Measurements from ENCODE around the gene PRIMPOL.
"Not testable (repeated sequence)": the region's sequence is repeated elsewhere in the genome, so short reads cannot be mapped to it uniquely, and the experiment has no call there.

PRIMPOL gene

GRCh38 chr4:184624972-184625554 is 24.5 kb upstream of the PRIMPOL start:
- peak overlapping the region; percentile 75 for H3K27ac Mint-ChIP-seq
- peaks cover 30% of the 10 kb centered on the region for H3K4me1 Mint-ChIP-seq (ENCODE audit: low read depth)
- H3K36me3 Mint-ChIP-seq (ENCODE audit: low read depth) = peaks cover 64% of the 10 kb centered on the region
- peaks cover 4% of the 10 kb centered on the region for H3K9me3 Mint-ChIP-seq
- H3K4me3 Mint-ChIP-seq = no peak overlapping the region
- H3K27me3 Mint-ChIP-seq = no peaks in the 10 kb centered on the region

- Mint-ChIP-seq H3K36me3 (ENCODE audit: low read depth) (peaks cover 73% of the 10 kb centered on the region), H3K4me1 (ENCODE audit: low read depth) (peaks cover 30% of the 10 kb centered on the region)
- H3K27ac Mint-ChIP-seq, H3K4me3 Mint-ChIP-seq, H3K27me3 Mint-ChIP-seq, H3K9me3 Mint-ChIP-seq: not testable (repeated sequence)
These were observed 23.5 kb upstream of the PRIMPOL start for GRCh38 chr4:184625783-184626596.

GRCh38 chr4:184628103-184628502 is 21.4 kb upstream of the PRIMPOL start:
- Mint-ChIP-seq H3K4me1 (ENCODE audit: low read depth) (peaks cover 30% of the 10 kb centered on the region), H3K4me3 (no peak overlapping the region), H3K36me3 (ENCODE audit: low read depth) (peaks cover 82% of the 10 kb centered on the region), H3K9me3 (peaks cover 4% of the 10 kb centered on the region), H3K27me3 (no peaks in the 10 kb centered on the region), H3K27ac (no peak overlapping the region)

GRCh38 chr4:184632842-184633241 is 16.7 kb upstream of the PRIMPOL start:
- H3K9me3 Mint-ChIP-seq = no peaks in the 10 kb centered on the region
- no peak overlapping the region for H3K27ac Mint-ChIP-seq
- no peaks in the 10 kb centered on the region for H3K4me1 Mint-ChIP-seq (ENCODE audit: low read depth)
- no peak overlapping the region for H3K4me3 Mint-ChIP-seq
- no peaks in the 10 kb centered on the region for H3K27me3 Mint-ChIP-seq
- H3K36me3 Mint-ChIP-seq (ENCODE audit: low read depth) = peaks cover 76% of the 10 kb centered on the region

- peaks cover 74% of the 10 kb centered on the region for H3K36me3 Mint-ChIP-seq (ENCODE audit: low read depth)
- no peak overlapping the region for H3K27ac Mint-ChIP-seq
- H3K4me3 Mint-ChIP-seq = no peak overlapping the region
- H3K9me3 Mint-ChIP-seq = no peaks in the 10 kb centered on the region
- H3K4me1 Mint-ChIP-seq (ENCODE audit: low read depth) = peaks cover 16% of the 10 kb centered on the region
- no peaks in the 10 kb centered on the region for H3K27me3 Mint-ChIP-seq
These were observed 14.2 kb upstream of the PRIMPOL start for GRCh38 chr4:184635381-184635780.

GRCh38 chr4:184636144-184636543 is 13.4 kb upstream of the PRIMPOL start:
- peaks cover 23% of the 10 kb centered on the region for H3K4me1 Mint-ChIP-seq (ENCODE audit: low read depth)
- peaks cover 74% of the 10 kb centered on the region for H3K36me3 Mint-ChIP-seq (ENCODE audit: low read depth)
- no peaks in the 10 kb centered on the region for H3K9me3 Mint-ChIP-seq
- no peak overlapping the region for H3K4me3 Mint-ChIP-seq
- no peak overlapping the region for H3K27ac Mint-ChIP-seq
- H3K27me3 Mint-ChIP-seq = no peaks in the 10 kb centered on the region

- Mint-ChIP-seq H3K27ac (no peak overlapping the region), H3K27me3 (no peaks in the 10 kb centered on the region), H3K4me3 (no peak overlapping the region), H3K36me3 (ENCODE audit: low read depth) (peaks cover 77% of the 10 kb centered on the region), H3K4me1 (ENCODE audit: low read depth) (peaks cover 30% of the 10 kb centered on the region), H3K9me3 (no peaks in the 10 kb centered on the region)
These were observed 12.6 kb upstream of the PRIMPOL start for GRCh38 chr4:184636897-184637296.

GRCh38 chr4:184641022-184641421 is 8.5 kb upstream of the PRIMPOL start:
- Mint-ChIP-seq H3K9me3 (no peaks in the 10 kb centered on the region), H3K27ac (no peak overlapping the region), H3K4me1 (ENCODE audit: low read depth) (peaks cover 59% of the 10 kb centered on the region), H3K36me3 (ENCODE audit: low read depth) (peaks cover 82% of the 10 kb centered on the region), H3K4me3 (no peak overlapping the region), H3K27me3 (no peaks in the 10 kb centered on the region)

- Mint-ChIP-seq H3K36me3 (ENCODE audit: low read depth) (peaks cover 84% of the 10 kb centered on the region), H3K27me3 (no peaks in the 10 kb centered on the region), H3K27ac (no peak overlapping the region), H3K4me3 (no peak overlapping the region), H3K9me3 (no peaks in the 10 kb centered on the region), H3K4me1 (ENCODE audit: low read depth) (peaks cover 64% of the 10 kb centered on the region)
These were observed 8.1 kb upstream of the PRIMPOL start for GRCh38 chr4:184641451-184641850.

- peak overlapping the region; percentile 20 for H3K4me3 Mint-ChIP-seq
- H3K27me3 Mint-ChIP-seq = no peaks in the 10 kb centered on the region
- H3K4me1 Mint-ChIP-seq (ENCODE audit: low read depth) = peaks cover 80% of the 10 kb centered on the region
- peak overlapping the region; percentile 65 for H3K27ac Mint-ChIP-seq
- no peaks in the 10 kb centered on the region for H3K9me3 Mint-ChIP-seq
- H3K36me3 Mint-ChIP-seq (ENCODE audit: low read depth) = peaks cover 80% of the 10 kb centered on the region
These were observed 5.8 kb upstream of the PRIMPOL start for GRCh38 chr4:184643731-184644130.

GRCh38 chr4:184644553-184645307 is 4.8 kb upstream of the PRIMPOL start:
- H3K9me3 Mint-ChIP-seq = no peaks in the 10 kb centered on the region
- no peak overlapping the region for H3K27ac Mint-ChIP-seq
- H3K4me1 Mint-ChIP-seq (ENCODE audit: low read depth) = peaks cover 73% of the 10 kb centered on the region
- H3K36me3 Mint-ChIP-seq (ENCODE audit: low read depth) = peaks cover 73% of the 10 kb centered on the region
- H3K4me3 Mint-ChIP-seq = peak overlapping the region; percentile 19
- H3K27me3 Mint-ChIP-seq = no peaks in the 10 kb centered on the region

- Mint-ChIP-seq H3K4me3 (peak overlapping the region; percentile 93), H3K4me1 (ENCODE audit: low read depth) (peaks cover 70% of the 10 kb centered on the region), H3K27ac (peak overlapping the region; percentile 32), H3K36me3 (ENCODE audit: low read depth) (peaks cover 69% of the 10 kb centered on the region), H3K27me3 (no peaks in the 10 kb centered on the region), H3K9me3 (no peaks in the 10 kb centered on the region)
These were observed 3.5 kb upstream of the PRIMPOL start for GRCh38 chr4:184645904-184646610.

- H3K9me3 Mint-ChIP-seq = no peaks in the 10 kb centered on the region
- peaks cover 56% of the 10 kb centered on the region for H3K36me3 Mint-ChIP-seq (ENCODE audit: low read depth)
- H3K4me1 Mint-ChIP-seq (ENCODE audit: low read depth) = peaks cover 62% of the 10 kb centered on the region
- H3K27ac Mint-ChIP-seq = peak overlapping the region; percentile 96
- no peaks in the 10 kb centered on the region for H3K27me3 Mint-ChIP-seq
- peak overlapping the region; percentile 93 for H3K4me3 Mint-ChIP-seq
These were observed 2.1 kb upstream of the PRIMPOL start for GRCh38 chr4:184647266-184648053.

GRCh38 chr4:184648054-184648312 is 1.6 kb upstream of the PRIMPOL start:
- Mint-ChIP-seq H3K27ac (peak overlapping the region; percentile 96), H3K27me3 (no peaks in the 10 kb centered on the region), H3K4me3 (peak overlapping the region; percentile 93), H3K36me3 (ENCODE audit: low read depth) (peaks cover 51% of the 10 kb centered on the region), H3K4me1 (ENCODE audit: low read depth) (peaks cover 60% of the 10 kb centered on the region), H3K9me3 (no peaks in the 10 kb centered on the region)
